K562 (cell line): ENCODE results near the gene GRIA3. TPM values are rescaled to one million over a fixed set of nuclear protein-coding genes. Genes with fewer than 3 reads are reported as not detected.

ENCODE experiments used
- ATAC-seq: fragments of 200-7000 bp; cut with Tn5 transposase; 3 replicates; pipeline ENCODE4 v1.9.1; 2020; ENCODE audit warnings: moderate library complexity
- BruUV-seq: library from RNA; stranded (reverse); fragments of 400-500 nt; replicated peaks from 2 replicates; lab custom pipeline; 2021; lab: Mats Ljungman, UMichigan
- CTCF ChIA-PET: fragments of 300-600 bp; formaldehyde crosslinking; extraction: SDS; loops from one replicate; lab custom pipeline; 2021; ENCODE audit warnings: low intra/inter-chr PET ratio; lab: Yijun Ruan, JAX
- POLR2A ChIA-PET: fragments of 300-600, 350-650 bp; sonication (Branson Sonifier 250); formaldehyde crosslinking; extraction: SDS; loops from one replicate; lab custom pipeline; 2021; ENCODE audit warnings: antibody characterized with exemption, inconsistent platforms; lab: Yijun Ruan, JAX
- DNase-seq, 4 experiments: peaks; one replicate each; pipeline versions ENCODE4 v3.0.0 to v3.0.0-alpha.2; 2011 to 2018; ENCODE audit warnings: low spot score in 3 of 4, mixed read lengths in 3 of 4; ENCODE audit errors: extremely low read depth in 1 of 4
- FAIRE-seq: peaks from 2 replicates; lab custom pipeline; 2011; peaks lifted over from hg19 to GRCh38; lab: Jason Lieb, UNC
- H2AFZ ChIP-seq: 2 replicates; pipeline ENCODE4 v1.6.0; 2011; ENCODE audit warnings: low read depth, low read length, control low read depth, inconsistent platforms
- H3K27ac ChIP-seq: fragments of 200-600 bp; 3 replicates; pipeline ENCODE4 v1.8.0; 2011; ENCODE audit warnings: low read depth, mild to moderate bottlenecking, control low read depth, inconsistent platforms, low read length, moderate library complexity, mixed read lengths; ENCODE audit errors: extremely low read depth
- H3K27me3 ChIP-seq, 2 experiments: fragments of 300-600 bp in 1 of 2; 2 replicates in 1 of 2; 3 replicates in 1 of 2; pipeline versions ENCODE4 v1.6.0 to v1.8.0; 2011; ENCODE audit warnings: inconsistent platforms in 2 of 2, low read length in 2 of 2, mild to moderate bottlenecking in 1 of 2, mixed read lengths in 1 of 2, moderate library complexity in 1 of 2; ENCODE audit not compliant: control insufficient read depth in 2 of 2, insufficient read depth in 2 of 2
- H3K36me3 ChIP-seq: fragments of 300-600 bp; 3 replicates; pipeline ENCODE4 v1.8.0; 2011; ENCODE audit warnings: mild to moderate bottlenecking, low read length, inconsistent platforms; ENCODE audit not compliant: control insufficient read depth, insufficient read depth
- H3K4me1 ChIP-seq, 2 experiments: fragments of 200-600 bp in 1 of 2; replicated peaks in 1 of 2; 2 replicates in 1 of 2; 3 replicates in 1 of 2; pipeline versions ENCODE4 v1.5.1 to v1.8.0; 2011; ENCODE audit warnings: inconsistent platforms in 2 of 2, low read length in 2 of 2, mild to moderate bottlenecking in 1 of 2, mixed read lengths in 1 of 2, moderate library complexity in 1 of 2; ENCODE audit not compliant: control insufficient read depth in 2 of 2, insufficient read depth in 2 of 2
- H3K4me2 ChIP-seq: 2 replicates; pipeline ENCODE4 v1.6.1; 2011; ENCODE audit warnings: low read length, control low read depth, inconsistent platforms, mixed read lengths; ENCODE audit not compliant: insufficient read depth
- H3K4me3 ChIP-seq: fragments of 200-600 bp; sonication (generic), shearing (Covaris generic); 2 replicates; pipeline ENCODE4 v1.5.1; 2016; ENCODE audit warnings: control low read depth, inconsistent platforms
- H3K79me2 ChIP-seq: fragments of 200-600 bp; 3 replicates; pipeline ENCODE4 v1.8.0; 2011; ENCODE audit warnings: low read length, inconsistent platforms; ENCODE audit not compliant: control insufficient read depth, insufficient read depth
- H3K9ac ChIP-seq, 2 experiments: 2 replicates each; pipeline versions ENCODE4 v1.6.0 to v1.6.1; 2011; ENCODE audit warnings: low read depth in 2 of 2, low read length in 2 of 2, control low read depth in 1 of 2, inconsistent platforms in 1 of 2, mild to moderate bottlenecking in 1 of 2, mixed read lengths in 1 of 2; ENCODE audit not compliant: insufficient read depth in 1 of 2
- H3K9me1 ChIP-seq: one replicate; pipeline ENCODE4 v1.6.0; 2011; ENCODE audit warnings: inconsistent platforms, mild to moderate bottlenecking, low read length, moderate library complexity; ENCODE audit not compliant: control insufficient read depth, insufficient read depth
- H3K9me3 ChIP-seq: replicated peaks from 2 replicates; pipeline ENCODE4 v1.5.1; 2011; ENCODE audit warnings: low read depth, low read length, inconsistent platforms; ENCODE audit not compliant: control insufficient read depth, insufficient read depth
- H4K20me1 ChIP-seq: replicated peaks from 2 replicates; pipeline ENCODE4 v1.6.1; 2011; ENCODE audit warnings: low read length, inconsistent platforms, mixed read lengths; ENCODE audit not compliant: control insufficient read depth, insufficient read depth
- MXI1 ChIP-seq: IDR thresholded peaks from 2 replicates; pipeline ENCODE4 v1.6.1; 2011; ENCODE audit warnings: low read depth, mild to moderate bottlenecking, improper control_type of control experiment, low read length
- ZHX1 ChIP-seq: fragments of 150-350 bp; conservative IDR thresholded peaks from 2 replicates; pipeline ENCODE4 v1.6.1; 2014; ENCODE audit warnings: low read length
- ZMIZ1 ChIP-seq, 2 experiments: fragments of 150-350 bp in 1 of 2; IDR thresholded peaks; 2 replicates each; pipeline ENCODE4 v1.6.1; 2012 to 2016; ENCODE audit warnings: low read depth in 2 of 2, low read length in 2 of 2, mild to moderate bottlenecking in 1 of 2, moderate library complexity in 1 of 2
- ZNF583 ChIP-seq: fragments of 250-450 bp; sonication (Bioruptor Pico); IDR thresholded peaks from 2 replicates; pipeline ENCODE4 v1.4.0; 2020
- ZNF695 ChIP-seq: fragments of 450-650 bp; formaldehyde crosslinking; IDR thresholded peaks from 2 replicates; pipeline ENCODE4 v1.4.0; 2020; ENCODE audit warnings: mild to moderate bottlenecking, moderate library complexity
- WGBS: fragments of 100-300 bp; shearing (Covaris generic); methylation state at CpG from one replicate; pipeline ENCODE4 v1.1.6; 2016; ENCODE audit warnings: low coverage, mixed read lengths; ENCODE audit not compliant: insufficient coverage; ENCODE audit errors: missing lambda C conversion rate; 5-methylcytosine and 5-hydroxymethylcytosine counted together
- in situ Hi-C: fragments of 300-500 bp; cut with MboI; formaldehyde crosslinking; loops from 4 replicates; pipeline ENCODE4 v1.15.0; 2018; ENCODE audit warnings: inconsistent platforms, mixed read lengths
- intact Hi-C: fragments of 100-400 bp; cut with micrococcal nuclease; formaldehyde crosslinking; loops from 2 replicates; pipeline ENCODE4 v1.14.2; 2022
- polyA plus RNA-seq, 8 experiments: library from polyadenylated mRNA; depleted of rRNA in 4 of 8; stranded (reverse) in 5 of 8; unstranded in 3 of 8; fragments of >200 nt; fragmentation: Nextera tagmentation in 2 of 8; fragmentation: Illumina TruSeq in 1 of 8; extraction: Ambion mirVana in 2 of 8; extraction: Trizol in 1 of 8; gene quantifications; 2 replicates each; pipeline versions ENCODE4 v1.2.1 to v1.2.3, GENCODE V29; 2011 to 2014; ENCODE audit warnings: inconsistent platforms in 1 of 8, missing spikeins in 1 of 8
- total RNA-seq, 7 experiments: library from RNA; depleted of rRNA in 6 of 7; stranded (reverse); fragments of >200 nt in 6 of 7; fragmentation: Illumina TruSeq in 2 of 7; extraction: Trizol in 2 of 7; gene quantifications; 2 replicates each; pipeline versions ENCODE4 v1.2.1 to v1.2.3, GENCODE V29; 2011 to 2021; ENCODE audit warnings: low replicate concordance in 1 of 7

Gene GRIA3
- total and polyA plus RNA-seq, 9 of the 15 experiments (the other 6 are each of a cell fraction or from before 2014, with no cell fraction given): 0.10 TPM; not detected in 8

- Histone ChIP-seq H3K36me3 (no peaks in the 10 kb centered on the region), H3K79me2 (no peaks in the 10 kb centered on the region), H3K4me2 (no peak overlapping the region), H3K4me3 (no peak overlapping the region), H3K9me1 (no peaks in the 10 kb centered on the region), H3K27me3 (peaks cover 2 to 25% of the 10 kb centered on the region in 2 experiments; a peak in 3 of 5 replicates), H3K4me1 (peaks cover 0 to 7% of the 10 kb centered on the region in 2 experiments; a peak in 2 of 5 replicates), H3K27ac (no peak overlapping the region), H2AFZ (no peak overlapping the region), H4K20me1 (no peaks in the 10 kb centered on the region), H3K9me3 (no peaks in the 10 kb centered on the region), H3K9ac (no peak overlapping the region)
- ChIA-PET POLR2A (no interaction called here), CTCF (no interaction called here)
- intact Hi-C loops (no loop called here), in situ Hi-C loops (no loop called here)
- ATAC-seq (no peak), FAIRE-seq (no peak), DNase-seq (no peak)
- TF ChIP-seq MXI1 (no peak), ZMIZ1 (IDR thresholded peaks at IDR 0.05; ENCODE audit: low read depth in 2 of 2, low read length in 2 of 2) (no peak), ZNF695 (CRISPR knock-in tag) (no peak), ZHX1 (no peak), ZNF583 (CRISPR knock-in tag) (no peak)
- 4% methylated on average over 3 of the region's 3 CpGs for WGBS
- no TSS peak for BruUV-seq
Measured at GRCh38 chrX:123188081-123188480, 4.0 kb downstream of the GRIA3 start.
